ENCODE data around the gene TST.
A peak's percentile ranks its signal among the peaks of the same experiment; 100 is the strongest.

The TST gene

GRCh38 chr22:37032535-37033460 is 13.6 kb upstream of the TST start:
- DNase-seq (ENCODE audit: low read depth in 2 of 3, low spot score in 2 of 3) = no peak

- no peak for DNase-seq (ENCODE audit: low read depth in 2 of 3, low spot score in 2 of 3)
These were observed 12.9 kb upstream of the TST start for GRCh38 chr22:37032134-37032534.

- DNase-seq (ENCODE audit: low read depth in 2 of 3, low spot score in 2 of 3) = no peak
These were observed 11.5 kb upstream of the TST start for GRCh38 chr22:37030560-37031281.

- no peak for DNase-seq (ENCODE audit: low read depth in 2 of 3, low spot score in 2 of 3)
These were observed 9.7 kb upstream of the TST start for GRCh38 chr22:37028692-37029674.

- no peak for DNase-seq (ENCODE audit: low read depth in 2 of 3, low spot score in 2 of 3)
These were observed 8.3 kb upstream of the TST start for GRCh38 chr22:37027556-37027955.

GRCh38 chr22:37026325-37026724 is 7.1 kb upstream of the TST start:
- no peak for DNase-seq (ENCODE audit: low read depth in 2 of 3, low spot score in 2 of 3)

- DNase-seq (ENCODE audit: low read depth in 2 of 3, low spot score in 2 of 3) = no peak
These were observed 6.3 kb upstream of the TST start for GRCh38 chr22:37025500-37026070.

- DNase-seq (ENCODE audit: low read depth in 2 of 3, low spot score in 2 of 3) = no peak
These were observed 5.3 kb upstream of the TST start for GRCh38 chr22:37024339-37025157.

- no peak for DNase-seq (ENCODE audit: low read depth in 2 of 3, low spot score in 2 of 3)
These were observed 4.6 kb upstream of the TST start for GRCh38 chr22:37023743-37024338.

- DNase-seq (ENCODE audit: low read depth in 2 of 3, low spot score in 2 of 3) = no peak
These were observed 3.5 kb upstream of the TST start for GRCh38 chr22:37022483-37023337.

- DNase-seq (ENCODE audit: low read depth in 2 of 3, low spot score in 2 of 3) = peak in 1 of 3 experiments; percentile 30
These were observed 2.6 kb upstream of the TST start for GRCh38 chr22:37021710-37022482.

GRCh38 chr22:37021041-37021440 is 1.8 kb upstream of the TST start:
- DNase-seq (ENCODE audit: low read depth in 2 of 3, low spot score in 2 of 3) = no peak

- no peak for DNase-seq (ENCODE audit: low read depth in 2 of 3, low spot score in 2 of 3)
These were observed 889 bp upstream of the TST start for GRCh38 chr22:37020192-37020479.

GRCh38 chr22:37018815-37019308 is 385 bp downstream of the TST start:
- no peak for DNase-seq (ENCODE audit: low read depth in 2 of 3, low spot score in 2 of 3)

- no peak for DNase-seq (ENCODE audit: low read depth in 2 of 3, low spot score in 2 of 3)
These were observed 997 bp downstream of the TST start for GRCh38 chr22:37018086-37018814.

- no peak for DNase-seq (ENCODE audit: low read depth in 2 of 3, low spot score in 2 of 3)
These were observed 1.9 kb downstream of the TST start for GRCh38 chr22:37017356-37017755.
